Measurements from ENCODE around the gene EIF1AX. TPM values are rescaled to one million over a fixed set of nuclear protein-coding genes. Genes with fewer than 3 reads are reported as not detected.

Gene EIF1AX
- total and polyA plus RNA-seq, 2 of the 13 experiments (the other 11 are each of a cell fraction or from before 2014, with no cell fraction given): 35.1 to 82.7 TPM

GRCh38 chrX:20141281-20142220, at the start of gene EIF1AX (continued):
- no peak for TF ChIP-seq CAMTA2 (CRISPR knock-in tag; IDR thresholded peaks at IDR 0.05; ENCODE audit: borderline replicate concordance)
- no peak for TF ChIP-seq ZMYM2 (CRISPR knock-in tag; IDR thresholded peaks at IDR 0.05)
- TF ChIP-seq AFF4 (CRISPR knock-in tag; IDR thresholded peaks at IDR 0.05): no peak
- peak; percentile 88 for TF ChIP-seq SOX5 (CRISPR knock-in tag; IDR thresholded peaks at IDR 0.05; ENCODE audit: borderline replicate concordance)
- TF ChIP-seq PHF8 (CRISPR knock-in tag; IDR thresholded peaks at IDR 0.05): peak; percentile 73
- peak; percentile 91 for TF ChIP-seq DRAP1 (CRISPR knock-in tag; IDR thresholded peaks at IDR 0.05)
- peak; percentile 66 for TF ChIP-seq HNRNPLL (IDR thresholded peaks at IDR 0.05; ENCODE audit: low read depth, low read length, poor library complexity, severe bottlenecking)
- TF ChIP-seq RBM39 (IDR thresholded peaks at IDR 0.05; ENCODE audit: low read depth, low read length, poor library complexity, severe bottlenecking): peak; percentile 38
- peak; percentile 74; the same call in 1 of the 2 replicates for TF ChIP-seq GMEB1 (CRISPR knock-in tag; IDR thresholded peaks at IDR 0.05; ENCODE audit: borderline replicate concordance)
- TF ChIP-seq GRHL1 (CRISPR knock-in tag; conservative IDR thresholded peaks at IDR 0.05): no peak
- no peak for TF ChIP-seq ZBTB37 (CRISPR knock-in tag; IDR thresholded peaks at IDR 0.05)
- no peak for TF ChIP-seq ZNF280D (CRISPR knock-in tag; IDR thresholded peaks at IDR 0.05)
- TF ChIP-seq ELF4 (CRISPR knock-in tag; IDR thresholded peaks at IDR 0.05; ENCODE audit: borderline replicate concordance): no peak
- TF ChIP-seq GATAD1 (CRISPR knock-in tag; IDR thresholded peaks at IDR 0.05): peak; percentile 53
